RCC 7860 (cell line): ENCODE measurements around the gene CEND1.

Experiments
- DNase-seq: peaks from one replicate; pipeline ENCODE4 v3.0.0-alpha.2; 2015; ENCODE audit warnings: low spot score
- FAIRE-seq: peaks from 2 replicates; lab custom pipeline; 2012; peaks lifted over from hg19 to GRCh38; lab: Jason Lieb, UNC

Gene CEND1

DNA sequence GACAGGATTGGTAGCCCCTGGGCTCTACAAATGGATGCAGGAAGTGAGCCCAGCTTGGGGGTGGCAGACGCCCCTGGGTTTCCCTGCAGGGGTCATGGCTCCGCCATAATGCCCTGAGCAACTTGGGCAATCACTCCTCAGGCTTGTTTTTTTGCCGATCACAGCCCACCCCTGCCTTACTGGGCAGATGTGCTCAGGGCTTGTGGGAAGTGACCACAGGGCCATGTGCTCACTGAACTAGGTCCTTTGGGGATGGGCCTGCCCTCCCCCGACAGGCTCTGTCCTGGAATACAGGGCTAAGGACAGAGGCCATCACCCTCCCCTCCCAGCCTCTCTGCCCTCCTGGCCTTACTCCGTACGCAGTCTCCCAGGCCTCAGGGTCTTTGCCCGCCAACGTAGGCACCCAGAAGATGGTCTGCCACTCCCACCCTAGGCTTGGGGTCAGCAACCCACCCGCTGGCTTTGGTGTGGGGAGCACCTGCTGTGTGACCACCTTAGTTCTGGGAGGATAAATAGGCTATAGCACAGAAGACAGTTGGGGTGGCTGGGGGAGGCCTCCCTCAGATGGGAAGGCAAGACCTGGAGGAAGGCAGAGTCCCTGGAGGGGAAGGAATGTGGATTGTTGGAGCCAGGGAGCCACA, 23.7 kb upstream of the CEND1 start:
- no peak for DNase-seq
- FAIRE-seq = no peak

DNA sequence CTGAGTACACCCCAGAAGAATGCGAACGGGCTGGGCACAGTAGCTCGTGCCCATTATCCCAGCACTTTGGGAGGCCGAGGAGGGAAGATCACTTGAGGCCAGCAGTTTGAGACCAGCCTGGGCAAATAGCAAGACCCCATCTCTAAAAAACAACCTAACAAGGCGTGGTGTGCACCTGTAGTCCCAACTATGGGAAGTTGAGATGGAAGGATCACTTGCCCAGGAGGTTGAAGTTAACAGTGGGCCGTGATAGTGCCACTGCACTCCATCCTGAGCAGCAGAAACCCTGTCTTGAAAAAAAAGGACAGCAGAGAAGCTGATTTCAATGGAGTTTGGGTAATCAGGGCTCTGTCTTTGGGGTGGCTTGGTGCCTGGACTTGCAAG, 23.2 kb upstream of the CEND1 start:
- FAIRE-seq = no peak
- no peak for DNase-seq

- FAIRE-seq = no peak
- DNase-seq = no peak
Measured at GRCh38 chr11:812390-812789, 22.5 kb upstream of the CEND1 start.

GRCh38 chr11:811446-812245, 21.8 kb upstream of the CEND1 start:
- FAIRE-seq (no peak), DNase-seq (no peak)

GRCh38 chr11:810040-810567, 20.2 kb upstream of the CEND1 start:
- FAIRE-seq (no peak), DNase-seq (no peak)

- FAIRE-seq (no peak), DNase-seq (peak; percentile 86)
Measured at GRCh38 chr11:809287-810039, 19.6 kb upstream of the CEND1 start, which contains the start of gene RPLP2. Gene RPLP2 (plus strand): TSS chr11:809967. CDS start chr11:810235, 268 bp downstream.

- FAIRE-seq (no peak), DNase-seq (peak; percentile 70)
Measured at GRCh38 chr11:808427-809286, 18.8 kb upstream of the CEND1 start.

DNA sequence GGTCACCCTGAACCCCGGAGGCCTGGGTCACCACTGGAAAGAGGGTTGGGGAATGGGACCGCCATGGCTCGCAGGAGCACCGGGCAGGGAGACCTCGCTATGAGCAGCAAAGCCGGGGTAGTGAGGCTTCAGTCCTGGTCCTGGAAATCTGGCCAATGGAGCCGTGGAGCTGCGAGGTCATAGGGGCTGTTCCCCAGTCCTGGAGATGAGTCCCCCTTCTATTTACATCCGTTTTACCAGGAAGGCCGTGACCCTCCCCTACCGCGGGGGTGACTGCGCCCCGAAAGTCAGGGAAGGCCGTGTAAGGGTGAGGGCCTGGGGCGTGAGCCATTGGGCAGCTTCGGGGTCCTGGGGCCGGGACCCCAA, 14.7 kb upstream of the CEND1 start:
- FAIRE-seq = no peak
- DNase-seq = no peak

DNA sequence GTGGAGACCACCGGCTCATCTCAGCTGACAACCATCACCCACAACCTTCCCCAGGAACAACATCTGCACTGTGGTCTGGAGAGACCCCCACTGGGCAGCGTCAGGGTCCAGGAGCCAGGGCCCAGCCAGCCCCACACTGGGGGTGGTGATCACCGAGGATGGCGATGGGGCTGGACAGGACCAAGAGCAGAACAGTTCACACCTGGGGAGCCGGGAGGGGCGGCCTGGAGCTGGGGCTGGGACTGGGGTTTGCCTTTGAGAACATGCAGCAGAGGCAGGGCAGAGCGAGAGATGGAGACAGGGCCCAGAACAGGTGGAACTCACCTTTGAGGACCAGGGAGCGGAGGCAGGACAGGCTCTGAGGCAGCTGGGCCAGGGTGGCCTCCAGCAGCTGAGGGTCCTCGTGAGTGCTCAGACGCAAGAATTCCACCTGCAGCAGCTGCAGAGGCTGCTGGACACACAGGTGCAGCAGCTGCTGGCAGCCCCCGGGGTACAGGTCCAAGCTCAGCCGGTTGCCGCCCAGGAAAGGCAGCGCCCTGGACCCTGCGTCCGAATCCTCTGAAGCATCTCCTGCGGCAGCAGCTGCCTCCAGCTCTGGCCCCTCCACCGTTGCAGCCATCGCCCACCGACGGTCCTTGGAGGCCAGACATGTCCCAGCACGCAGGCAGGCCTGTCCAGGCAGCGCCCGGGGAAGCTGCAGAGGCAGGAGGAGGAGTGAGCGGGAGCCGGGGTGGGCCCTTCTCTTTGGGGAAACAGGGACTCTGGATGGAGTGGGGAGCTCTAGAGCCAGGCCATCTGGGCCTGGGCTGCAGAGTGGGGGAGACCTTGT, 14.1 kb upstream of the CEND1 start:
- FAIRE-seq = no peak
- no peak for DNase-seq

DNA sequence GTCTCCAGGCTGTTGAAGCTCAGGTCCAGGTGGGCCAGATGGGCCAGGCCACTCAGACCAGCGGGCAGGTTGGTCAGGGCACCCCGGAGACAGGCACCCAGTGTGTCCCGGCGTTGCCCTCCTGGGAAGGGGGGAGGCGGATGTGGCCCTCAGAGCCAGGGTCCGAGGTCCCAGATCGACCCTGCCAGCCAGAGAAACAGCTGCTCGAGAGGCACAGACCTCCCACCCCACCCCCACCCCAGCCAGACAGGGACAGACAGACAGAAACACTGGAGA, 13.5 kb upstream of the CEND1 start:
- FAIRE-seq (no peak), DNase-seq (no peak)

DNA sequence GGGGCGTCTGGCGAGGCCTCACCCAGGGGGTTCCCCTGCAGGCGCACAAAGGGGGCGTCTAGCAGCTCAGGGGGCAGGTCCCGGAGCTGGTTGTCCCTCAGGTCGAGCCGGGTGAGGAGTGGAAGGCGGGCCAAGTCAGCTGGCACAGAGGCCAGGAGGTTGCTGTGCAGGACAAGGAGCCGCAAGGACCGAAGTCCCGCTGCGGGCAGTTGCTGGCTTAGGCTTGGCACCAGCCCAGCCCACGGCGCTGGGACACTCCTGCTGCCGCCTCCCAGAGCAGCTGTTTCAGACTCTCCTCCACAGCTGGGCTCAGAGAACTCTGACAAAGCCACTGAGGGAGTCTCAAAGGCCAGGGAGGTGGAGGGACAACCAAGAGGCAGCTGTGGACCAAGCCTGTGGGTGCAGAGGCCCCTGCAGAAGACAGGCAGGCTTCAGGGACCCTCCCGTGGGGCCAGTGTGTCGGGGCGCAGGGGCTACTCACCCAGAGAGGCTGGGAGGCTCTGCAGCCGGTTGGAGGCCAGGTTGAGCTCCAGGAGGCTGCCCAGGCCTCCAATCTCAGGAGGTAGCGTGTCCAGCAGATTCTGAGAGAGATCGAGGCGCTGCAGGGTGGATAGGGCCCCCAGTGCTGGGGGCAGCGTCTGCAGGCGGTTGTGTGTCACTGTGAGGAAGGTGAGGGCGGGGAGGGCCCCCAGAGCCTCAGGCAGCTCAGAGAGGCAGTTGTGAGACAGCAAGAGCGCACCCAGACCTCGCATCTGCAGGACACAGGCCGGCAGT, 13.0 kb upstream of the CEND1 start:
- FAIRE-seq = no peak
- DNase-seq = no peak

GRCh38 chr11:802018-802617, 12.2 kb upstream of the CEND1 start:
- FAIRE-seq (no peak), DNase-seq (no peak)

GRCh38 chr11:801097-801780, 11.3 kb upstream of the CEND1 start:
- FAIRE-seq (no peak), DNase-seq (no peak)

GRCh38 chr11:800473-800872, 10.6 kb upstream of the CEND1 start:
- DNase-seq (no peak), FAIRE-seq (no peak)

DNA sequence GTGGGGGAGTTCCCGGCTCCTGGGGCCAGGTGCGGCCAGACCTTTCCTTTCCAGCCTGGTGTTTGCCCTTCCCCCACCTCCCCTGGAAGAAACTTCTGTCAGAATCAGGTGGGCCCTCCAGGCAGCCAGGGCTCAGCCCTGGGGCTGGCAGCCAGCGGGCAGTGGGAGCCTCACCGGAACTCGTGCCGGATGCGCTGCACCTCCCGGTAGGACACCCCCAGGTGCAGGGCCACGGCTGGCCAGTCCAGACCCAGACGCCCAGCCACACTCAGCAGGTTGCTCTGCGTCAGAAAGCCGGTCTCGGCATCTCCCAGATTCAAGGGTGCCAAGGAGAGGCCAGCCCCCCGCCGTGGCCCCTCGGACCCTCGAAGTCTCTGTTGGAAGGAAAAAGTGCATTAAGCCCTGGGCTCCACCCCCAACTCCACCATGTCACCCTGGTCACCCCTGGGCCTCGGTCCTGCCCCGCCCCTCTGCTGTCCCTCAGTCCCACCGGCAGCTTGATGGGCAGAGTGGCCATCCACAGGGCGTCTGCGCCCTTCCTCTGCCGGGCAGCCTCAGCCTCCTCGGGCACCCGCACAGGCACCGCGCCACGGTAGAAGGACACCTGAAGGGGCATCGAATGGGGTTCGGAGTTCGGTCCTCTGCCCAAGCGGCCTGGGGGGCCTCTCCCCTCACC, 9.9 kb upstream of the CEND1 start:
- DNase-seq (no peak), FAIRE-seq (no peak)

GRCh38 chr11:798093-798713, 8.3 kb upstream of the CEND1 start, which contains the start of gene SLC25A22:
Gene SLC25A22 (minus strand): TSS chr11:798281. CDS start chr11:795006, 3,275 bp downstream.
- FAIRE-seq (no peak), DNase-seq (peak; percentile 41)
